GM12865 (cell line): ENCODE measurements around the gene SNORC.

Experiments used
- DNase-seq: peaks from one replicate; pipeline ENCODE4 v3.0.0; 2010; ENCODE audit warnings: low read depth
- H3K4me3 ChIP-seq: 2 replicates; pipeline ENCODE4 v1.5.1; 2011; ENCODE audit warnings: mild to moderate bottlenecking, low read depth, low read length, control low read depth
- CTCF ChIP-seq: IDR thresholded peaks from 2 replicates; pipeline ENCODE4 v1.5.1; 2011; ENCODE audit warnings: low read length, control low read depth, low read depth, inconsistent platforms; ENCODE audit not compliant: insufficient read depth; ENCODE audit errors: missing control alignments

Gene SNORC

GRCh38 chr2:232886632-232887031 is 16.6 kb downstream of the SNORC start:
- H3K4me3 ChIP-seq, result no peak overlapping the region
- no peak for DNase-seq
- TF ChIP-seq CTCF, result no peak

- DNase-seq, result no peak
- TF ChIP-seq CTCF, result no peak
- no peak overlapping the region for H3K4me3 ChIP-seq
Observed at GRCh38 chr2:232887171-232887850, 17.2 kb downstream of the SNORC start.

- no peak for DNase-seq
- TF ChIP-seq CTCF, result no peak
Observed at GRCh38 chr2:232888099-232888836, 18.2 kb downstream of the SNORC start.

GRCh38 chr2:232888839-232889529 is 18.9 kb downstream of the SNORC start:
- no peak for TF ChIP-seq CTCF
- no peak overlapping the region for H3K4me3 ChIP-seq
- DNase-seq, result no peak

More at GRCh38 chr2:232888099-232888836, 18.2 kb downstream of the SNORC start:
- no peak overlapping the region for H3K4me3 ChIP-seq

GRCh38 chr2:232889876-232890401 is 19.9 kb downstream of the SNORC start:
- no peak for TF ChIP-seq CTCF
- no peak overlapping the region for H3K4me3 ChIP-seq
- no peak for DNase-seq

GRCh38 chr2:232890536-232890895 is 20.5 kb downstream of the SNORC start:
- no peak overlapping the region for H3K4me3 ChIP-seq
- no peak for TF ChIP-seq CTCF
- no peak for DNase-seq
